Vagina (tissue), 2 donors: ENCODE results near the gene NXPH4.

Experiments used
- CTCF ChIP-seq, 3 experiments: fragments of 450-650 bp in 2 of 3; fragments of 200-600 bp in 1 of 3; sonication (generic) in 1 of 3; IDR thresholded peaks; one replicate each; pipeline ENCODE4 v1.5.1; 2017 to 2019; ENCODE audit warnings: antibody characterized with exemption in 3 of 3, mild to moderate bottlenecking in 2 of 3, moderate library complexity in 2 of 3
- POLR2A ChIP-seq, 2 donors: fragments of 450-650 bp; IDR thresholded peaks; one replicate each; pipeline ENCODE4 v1.6.1; 2017; ENCODE audit warnings: antibody characterized with exemption in 2 of 2, mild to moderate bottlenecking in 2 of 2, moderate library complexity in 2 of 2
- POLR2AphosphoS5 ChIP-seq, 2 donors: sonication (generic); formaldehyde crosslinking; IDR thresholded peaks; one replicate each; pipeline ENCODE4 v1.9.0; 2017; ENCODE audit warnings: antibody characterized with exemption in 2 of 2, mild to moderate bottlenecking in 2 of 2, low read depth in 1 of 2; ENCODE audit not compliant: insufficient read depth in 1 of 2

DNA sequence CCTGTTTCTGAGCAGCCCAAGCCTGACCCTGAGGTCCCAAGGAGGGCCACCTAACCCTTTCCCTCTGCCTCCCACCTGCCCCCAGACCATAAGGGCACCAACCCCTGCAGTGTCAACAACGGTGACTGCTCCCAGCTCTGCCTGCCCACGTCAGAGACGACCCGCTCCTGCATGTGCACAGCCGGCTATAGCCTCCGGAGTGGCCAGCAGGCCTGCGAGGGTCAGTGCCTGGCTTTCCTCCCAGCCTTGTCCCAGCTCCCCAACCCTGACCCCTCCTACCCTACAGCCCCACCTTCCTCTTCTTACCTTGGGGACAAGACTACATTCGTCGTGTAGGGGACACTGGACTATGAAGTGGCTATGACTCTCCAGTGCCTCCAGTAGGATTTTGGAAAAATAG lies 35.5 kb upstream of the NXPH4 start:
- TF ChIP-seq CTCF (IDR thresholded peaks at IDR 0.05) = no peak
- no peak for TF ChIP-seq POLR2A (IDR thresholded peaks at IDR 0.05)
- no peak for TF ChIP-seq POLR2AphosphoS5 (IDR thresholded peaks at IDR 0.05; ENCODE audit: insufficient read depth in 1 of 2, low read depth in 1 of 2)
